ENCODE data around the gene RMI1.
"Not testable (repeated sequence)": the region's sequence is repeated elsewhere in the genome, so short reads cannot be mapped to it uniquely, and the experiment has no call there.

The RMI1 gene

GRCh38 chr9:84027201-84027600 is 46.6 kb downstream of the RMI1 start:
- no peak for DNase-seq

DNA sequence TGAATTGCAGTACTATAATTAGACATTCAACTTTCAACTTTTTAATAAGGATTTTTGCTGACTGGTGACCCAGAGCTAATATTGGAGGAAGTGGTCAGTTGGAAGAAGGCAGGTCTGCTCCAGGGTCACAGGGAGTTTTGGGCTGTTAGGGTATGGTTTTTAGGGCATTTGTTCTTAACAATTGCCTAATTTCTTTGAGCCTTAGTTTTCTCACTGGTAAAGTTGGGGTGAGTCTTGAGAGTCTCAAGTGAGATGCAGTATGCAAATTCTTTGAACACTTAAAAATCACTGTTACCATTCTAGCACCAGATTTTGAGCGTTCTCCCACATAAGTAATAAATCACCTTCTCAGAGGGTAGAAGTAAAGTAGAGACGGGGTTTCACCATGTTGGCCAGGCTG is 50.9 kb downstream of the RMI1 start:
- DNase-seq: no peak

DNA sequence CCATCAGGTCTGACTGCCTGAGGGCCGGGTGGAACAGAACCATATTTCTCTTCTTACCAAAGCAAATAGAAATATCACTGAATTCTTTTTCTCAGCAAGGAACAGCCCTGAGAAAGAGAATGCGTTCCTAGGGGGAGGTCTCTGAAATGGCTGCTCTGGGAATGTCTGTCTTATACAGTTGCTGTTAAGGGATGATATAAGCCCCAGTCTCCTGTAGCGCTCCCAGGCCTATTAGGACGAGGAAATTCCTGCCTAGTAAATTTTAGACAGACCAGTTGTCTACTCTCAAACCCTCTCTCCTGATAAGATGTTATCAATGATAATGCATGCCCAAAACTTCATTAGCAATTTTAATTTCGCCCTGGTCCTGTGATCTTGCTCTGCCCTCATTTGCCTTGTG is 61.3 kb downstream of the RMI1 start:
- not testable (repeated sequence) for DNase-seq

GRCh38 chr9:84045481-84046097 is 65.0 kb downstream of the RMI1 start:
- no peak for DNase-seq

Data from HCEC 1CT (cell line).